KMS-11 (cell line): ENCODE data around the gene MRNIP.
A peak's percentile ranks its signal among the peaks of the same experiment; 100 is the strongest.

Source experiments
- H2AFZ ChIP-seq: fragments of 200-600 bp; sonication (generic); 2 replicates; pipeline ENCODE4 v1.6.1; 2016; ENCODE audit warnings: antibody characterized with exemption, mixed run types, low read depth
- H3K27ac ChIP-seq: fragments of 200-600 bp; sonication (generic); 2 replicates; pipeline ENCODE4 v1.6.1; 2016; ENCODE audit warnings: mild to moderate bottlenecking, mixed run types
- H3K27me3 ChIP-seq: fragments of 200-600 bp; sonication (generic); 2 replicates; pipeline ENCODE4 v1.6.1; 2017; ENCODE audit warnings: mild to moderate bottlenecking, low read depth, mixed run types, moderate library complexity; ENCODE audit not compliant: insufficient read depth
- H3K36me3 ChIP-seq: fragments of 200-600 bp; sonication (generic); 2 replicates; pipeline ENCODE4 v1.6.1; 2017; ENCODE audit warnings: mild to moderate bottlenecking, mixed run types; ENCODE audit not compliant: insufficient read depth
- H3K4me1 ChIP-seq: fragments of 200-600 bp; sonication (generic); 2 replicates; pipeline ENCODE4 v1.6.1; 2016; ENCODE audit warnings: mild to moderate bottlenecking, low read depth, mixed run types; ENCODE audit not compliant: poor library complexity, severe bottlenecking
- H3K4me2 ChIP-seq: fragments of 200-600 bp; sonication (generic); 2 replicates; pipeline ENCODE4 v1.7.0; 2016; ENCODE audit warnings: mild to moderate bottlenecking, mixed run types
- H3K4me3 ChIP-seq: fragments of 200-600 bp; sonication (generic); IDR thresholded peaks from 2 replicates; pipeline ENCODE4 v1.6.1; 2017; ENCODE audit warnings: low read depth, low read length, mixed read lengths; ENCODE audit not compliant: insufficient read depth
- H3K79me2 ChIP-seq: fragments of 200-600 bp; sonication (generic); 2 replicates; pipeline ENCODE4 v1.6.1; 2016; ENCODE audit warnings: low read depth, mixed run types; ENCODE audit not compliant: insufficient read depth
- H3K9ac ChIP-seq: fragments of 200-600 bp; sonication (generic); 2 replicates; pipeline ENCODE4 v1.6.1; 2016; ENCODE audit warnings: mild to moderate bottlenecking, mixed run types
- H4K20me1 ChIP-seq: fragments of 200-600 bp; sonication (generic); 2 replicates; pipeline ENCODE4 v1.6.1; 2016; ENCODE audit warnings: mild to moderate bottlenecking, mixed run types; ENCODE audit not compliant: insufficient read depth
- TF ChIP-seq, protein P1 (sequence below): fragments of 200-600 bp; sonication (generic); conservative IDR thresholded peaks from 2 replicates; pipeline ENCODE4 v1.6.1; 2017; ENCODE audit warnings: low read depth, mild to moderate bottlenecking, antibody characterized with exemption, low read length, moderate library complexity, mixed read lengths

The MRNIP gene

DNA sequence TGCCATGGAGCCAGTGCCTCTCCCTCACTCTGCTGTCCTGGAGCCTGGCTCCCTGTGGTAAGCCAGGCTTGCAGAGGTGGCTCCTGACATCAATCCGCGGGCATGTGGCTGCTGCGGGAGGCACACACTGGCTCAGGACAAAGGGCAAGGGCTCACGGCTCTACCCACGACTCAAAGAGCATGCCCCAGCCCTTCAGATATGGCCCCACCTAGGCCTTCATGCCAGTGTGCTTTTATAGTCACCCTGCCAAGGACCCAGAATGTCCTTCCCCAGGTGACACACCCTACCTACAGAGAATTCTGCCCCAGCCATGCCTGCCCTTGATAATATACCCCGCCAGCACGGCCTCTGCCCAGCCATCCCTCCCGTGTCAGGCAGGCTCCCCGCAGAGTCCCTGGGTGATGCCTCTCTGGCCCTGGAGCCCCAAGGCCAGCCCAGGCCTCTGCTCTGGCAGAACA is 53.5 kb downstream of the MRNIP start:
- Histone ChIP-seq H2AFZ (no peak overlapping the region; the same call in 1 of the 2 replicates), H3K4me2 (peak overlapping the region; percentile 54), H3K4me1 (peaks cover 6% of the 10 kb centered on the region), H3K27ac (no peak overlapping the region), H3K79me2 (peaks cover 18% of the 10 kb centered on the region; the same call in 1 of the 2 replicates), H3K9ac (peak overlapping the region; percentile 30; the same call in 1 of the 2 replicates), H3K36me3 (no peaks in the 10 kb centered on the region), H3K4me3 (no peak overlapping the region), H4K20me1 (no peaks in the 10 kb centered on the region), H3K27me3 (no peaks in the 10 kb centered on the region)
- TF ChIP-seq, protein P1, sequence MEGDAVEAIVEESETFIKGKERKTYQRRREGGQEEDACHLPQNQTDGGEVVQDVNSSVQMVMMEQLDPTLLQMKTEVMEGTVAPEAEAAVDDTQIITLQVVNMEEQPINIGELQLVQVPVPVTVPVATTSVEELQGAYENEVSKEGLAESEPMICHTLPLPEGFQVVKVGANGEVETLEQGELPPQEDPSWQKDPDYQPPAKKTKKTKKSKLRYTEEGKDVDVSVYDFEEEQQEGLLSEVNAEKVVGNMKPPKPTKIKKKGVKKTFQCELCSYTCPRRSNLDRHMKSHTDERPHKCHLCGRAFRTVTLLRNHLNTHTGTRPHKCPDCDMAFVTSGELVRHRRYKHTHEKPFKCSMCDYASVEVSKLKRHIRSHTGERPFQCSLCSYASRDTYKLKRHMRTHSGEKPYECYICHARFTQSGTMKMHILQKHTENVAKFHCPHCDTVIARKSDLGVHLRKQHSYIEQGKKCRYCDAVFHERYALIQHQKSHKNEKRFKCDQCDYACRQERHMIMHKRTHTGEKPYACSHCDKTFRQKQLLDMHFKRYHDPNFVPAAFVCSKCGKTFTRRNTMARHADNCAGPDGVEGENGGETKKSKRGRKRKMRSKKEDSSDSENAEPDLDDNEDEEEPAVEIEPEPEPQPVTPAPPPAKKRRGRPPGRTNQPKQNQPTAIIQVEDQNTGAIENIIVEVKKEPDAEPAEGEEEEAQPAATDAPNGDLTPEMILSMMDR = no peak

DNA sequence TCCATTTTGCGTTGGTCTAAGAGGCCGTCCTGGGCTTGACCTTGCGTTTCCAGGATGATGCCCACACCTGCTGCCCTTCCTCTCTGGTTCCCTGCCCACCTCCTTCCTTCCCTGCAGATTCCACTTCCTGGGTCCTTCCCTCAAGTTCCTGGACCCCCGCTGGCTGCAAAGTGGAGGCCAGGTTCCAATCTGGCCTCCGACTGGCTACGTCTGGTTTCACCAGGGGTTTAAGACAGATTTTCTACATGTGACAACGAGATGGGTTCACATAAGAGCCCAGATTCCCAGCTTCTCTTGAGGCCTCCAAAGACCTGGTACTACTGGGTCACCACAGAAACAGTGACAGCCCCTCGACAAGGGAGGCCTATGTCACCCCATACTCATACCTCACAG is 54.1 kb downstream of the MRNIP start:
- TF ChIP-seq, protein P1 = no peak
- peaks cover 18% of the 10 kb centered on the region; the same call in 1 of the 2 replicates for H3K79me2 ChIP-seq

DNA sequence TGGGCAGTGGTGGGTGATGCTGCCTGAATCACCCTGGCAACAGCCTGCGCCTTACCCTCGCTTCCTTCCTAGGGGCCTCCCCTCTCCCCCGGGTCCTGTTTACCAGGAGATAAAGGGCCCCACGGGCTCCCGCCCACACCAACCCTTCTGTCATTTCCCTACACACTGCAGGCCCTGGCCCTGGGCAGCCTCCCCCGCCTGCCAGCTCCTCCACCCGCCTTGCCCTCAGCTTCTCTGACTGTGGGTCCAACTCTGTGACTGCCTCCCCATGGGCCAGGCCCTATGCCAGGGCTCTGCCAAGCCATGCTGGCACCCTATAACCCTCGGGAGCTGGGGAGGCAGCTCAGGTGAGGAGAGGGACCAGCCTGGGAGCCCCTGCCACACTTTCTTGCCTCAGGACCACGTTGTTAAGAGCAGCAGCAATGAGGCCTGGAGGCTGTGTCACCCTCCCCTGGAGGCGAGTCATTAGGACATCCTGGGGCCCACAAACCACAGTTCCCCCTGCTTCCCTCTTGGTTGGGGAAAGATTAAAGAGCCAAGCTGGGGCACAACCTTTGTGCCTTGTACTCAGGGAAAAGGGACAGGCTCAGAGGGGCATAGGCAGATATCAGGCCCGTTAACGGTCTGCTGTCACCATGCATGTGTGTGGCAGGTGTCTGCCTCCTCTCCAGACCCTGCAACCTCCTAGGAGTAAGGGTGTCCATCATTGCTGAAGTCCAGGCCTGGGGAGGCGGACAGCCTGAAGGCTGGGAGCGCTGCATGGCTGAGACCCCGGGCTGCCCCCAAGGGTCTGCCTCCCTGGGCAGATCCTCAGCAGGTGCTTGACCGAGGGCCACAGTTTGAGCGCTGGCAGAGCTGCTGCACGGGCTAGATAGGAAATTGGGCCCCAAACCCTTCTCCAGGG is 54.7 kb downstream of the MRNIP start:
- Histone ChIP-seq H3K36me3 (no peaks in the 10 kb centered on the region), H3K4me2 (no peak overlapping the region; the same call in 1 of the 2 replicates), H4K20me1 (no peaks in the 10 kb centered on the region), H3K27ac (no peak overlapping the region), H3K9ac (no peak overlapping the region), H3K4me1 (peaks cover 6% of the 10 kb centered on the region), H3K4me3 (no peak overlapping the region), H2AFZ (no peak overlapping the region), H3K79me2 (peaks cover 18% of the 10 kb centered on the region; the same call in 1 of the 2 replicates), H3K27me3 (no peaks in the 10 kb centered on the region)
- TF ChIP-seq, protein P1 = no peak

More for the DNA sequence above, 54.1 kb downstream of the MRNIP start:
- Histone ChIP-seq H3K27ac (no peak overlapping the region), H3K4me3 (no peak overlapping the region), H2AFZ (no peak overlapping the region), H3K36me3 (no peaks in the 10 kb centered on the region), H3K4me1 (peaks cover 6% of the 10 kb centered on the region), H3K4me2 (peak overlapping the region; percentile 54), H4K20me1 (no peaks in the 10 kb centered on the region), H3K27me3 (no peaks in the 10 kb centered on the region), H3K9ac (peak overlapping the region; percentile 30; the same call in 1 of the 2 replicates)

DNA sequence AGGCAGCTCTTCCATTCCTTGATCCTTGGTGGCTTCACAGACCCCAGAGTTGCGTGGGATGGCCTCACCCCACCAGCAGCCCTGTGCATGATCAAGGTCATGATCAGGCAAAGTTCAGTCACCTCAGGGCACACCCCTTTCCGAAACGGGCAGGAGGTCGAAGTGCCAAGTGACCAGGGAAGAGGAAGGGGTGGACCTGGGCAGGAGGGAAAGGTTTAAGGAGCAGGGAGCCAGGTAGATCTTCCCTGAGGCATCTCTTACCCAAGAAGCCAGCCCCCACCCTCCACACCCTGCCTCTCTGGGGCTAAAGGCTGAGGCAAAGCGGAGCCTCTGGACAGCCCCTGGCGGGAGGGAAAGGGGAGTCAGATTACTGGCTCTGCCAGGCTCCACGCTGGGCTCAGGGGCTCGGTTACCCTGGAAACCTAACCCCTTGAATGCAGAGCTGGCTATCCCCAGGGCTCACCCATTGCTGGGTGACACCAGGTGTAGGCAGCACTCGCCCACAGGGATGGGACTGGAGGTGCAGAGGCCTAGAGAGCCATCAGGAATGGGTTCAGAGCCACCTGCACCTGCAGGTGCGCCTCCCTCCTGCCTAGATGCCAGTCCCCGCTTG is 55.6 kb downstream of the MRNIP start:
- H3K4me1 ChIP-seq = peaks cover 6% of the 10 kb centered on the region
- H4K20me1 ChIP-seq = no peaks in the 10 kb centered on the region
- TF ChIP-seq, protein P1 = no peak
- no peak overlapping the region for H3K4me2 ChIP-seq
- no peaks in the 10 kb centered on the region for H3K36me3 ChIP-seq
- peaks cover 18% of the 10 kb centered on the region; the same call in 1 of the 2 replicates for H3K79me2 ChIP-seq
- H3K27me3 ChIP-seq = no peaks in the 10 kb centered on the region
- H2AFZ ChIP-seq = no peak overlapping the region
- H3K4me3 ChIP-seq = no peak overlapping the region
- no peak overlapping the region for H3K9ac ChIP-seq
- no peak overlapping the region for H3K27ac ChIP-seq
